EL (cell line): ENCODE results near the gene DCHS1.

ENCODE experiments used
- DNase-seq: peaks from one replicate; pipeline ENCODE4 v3.0.0-alpha.2; 2016

DCHS1 gene

DNA sequence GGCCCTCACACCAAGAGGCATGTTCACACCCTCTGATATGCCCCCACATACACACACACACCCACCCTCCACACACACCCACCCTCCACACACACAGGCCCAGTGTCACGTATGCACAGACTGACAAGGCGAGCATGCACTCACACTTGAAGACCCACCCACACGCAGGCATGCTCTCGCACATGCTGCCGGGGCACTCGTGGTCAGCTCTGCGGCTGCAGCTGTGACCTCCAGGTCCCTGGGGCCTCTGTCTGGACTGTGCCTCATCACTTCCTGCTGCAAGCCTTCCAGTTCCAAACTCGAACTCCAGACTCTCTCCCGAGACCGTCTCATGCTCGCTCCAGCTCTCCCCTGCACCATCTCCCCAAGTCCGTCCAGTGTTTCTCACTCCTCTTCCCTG is 9.5 kb downstream of the DCHS1 start:
- DNase-seq: peak; percentile 88

DNA sequence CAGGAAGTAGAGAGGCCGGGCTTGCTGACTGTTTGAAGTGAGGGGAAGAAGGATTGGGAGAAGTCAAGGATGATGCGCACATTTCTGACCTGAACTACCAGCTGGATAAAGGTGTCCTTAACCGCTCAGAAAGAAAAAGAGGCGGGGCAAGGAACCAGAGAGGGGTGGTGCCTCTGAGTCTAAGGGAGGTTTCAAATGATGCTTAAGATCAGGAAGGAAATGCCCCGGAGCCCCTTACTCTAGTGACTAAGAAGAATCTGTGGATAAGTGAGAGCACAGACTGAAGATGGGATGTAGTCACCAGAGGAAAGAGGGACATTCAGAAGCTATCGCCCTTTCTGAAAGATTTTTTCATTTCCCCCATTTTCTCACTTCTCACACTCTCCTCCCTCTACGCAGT is 12.7 kb downstream of the DCHS1 start:
- no peak for DNase-seq

DNA sequence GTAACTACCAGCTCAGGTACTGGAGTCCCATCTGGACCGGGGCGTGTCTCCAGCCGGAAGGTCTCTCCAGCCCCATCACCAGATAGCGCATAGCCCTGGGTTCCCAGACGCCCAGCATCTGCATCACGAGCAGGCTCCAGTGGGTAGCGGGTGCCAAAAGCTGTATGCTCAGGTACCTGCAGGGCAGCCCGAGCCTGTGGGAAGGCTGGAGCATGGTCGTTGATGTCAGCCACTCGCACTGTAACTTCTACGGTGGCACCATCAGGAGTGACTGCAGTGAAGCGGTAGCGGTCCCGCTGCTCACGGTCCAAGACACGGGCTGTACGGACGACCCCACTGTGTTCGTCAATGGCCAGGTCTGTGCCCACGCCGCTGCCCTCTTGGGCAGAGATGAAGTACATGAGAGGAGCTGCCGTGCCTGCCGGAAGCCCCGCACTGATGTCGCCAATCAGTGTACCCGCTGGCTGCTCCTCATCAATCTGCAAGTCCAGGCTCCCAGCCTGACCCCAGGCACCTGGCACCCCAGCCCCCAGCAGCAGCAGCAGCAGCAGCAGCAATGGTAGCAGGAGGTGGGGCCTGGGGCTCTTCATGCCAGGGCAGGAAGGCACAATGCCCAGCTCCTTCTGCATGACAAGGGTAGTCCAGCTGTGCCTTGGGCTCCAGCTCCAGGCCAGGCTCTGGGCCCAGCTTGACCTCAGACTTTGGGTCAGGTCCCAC is 14.5 kb downstream of the DCHS1 start:
- no peak for DNase-seq

DNA sequence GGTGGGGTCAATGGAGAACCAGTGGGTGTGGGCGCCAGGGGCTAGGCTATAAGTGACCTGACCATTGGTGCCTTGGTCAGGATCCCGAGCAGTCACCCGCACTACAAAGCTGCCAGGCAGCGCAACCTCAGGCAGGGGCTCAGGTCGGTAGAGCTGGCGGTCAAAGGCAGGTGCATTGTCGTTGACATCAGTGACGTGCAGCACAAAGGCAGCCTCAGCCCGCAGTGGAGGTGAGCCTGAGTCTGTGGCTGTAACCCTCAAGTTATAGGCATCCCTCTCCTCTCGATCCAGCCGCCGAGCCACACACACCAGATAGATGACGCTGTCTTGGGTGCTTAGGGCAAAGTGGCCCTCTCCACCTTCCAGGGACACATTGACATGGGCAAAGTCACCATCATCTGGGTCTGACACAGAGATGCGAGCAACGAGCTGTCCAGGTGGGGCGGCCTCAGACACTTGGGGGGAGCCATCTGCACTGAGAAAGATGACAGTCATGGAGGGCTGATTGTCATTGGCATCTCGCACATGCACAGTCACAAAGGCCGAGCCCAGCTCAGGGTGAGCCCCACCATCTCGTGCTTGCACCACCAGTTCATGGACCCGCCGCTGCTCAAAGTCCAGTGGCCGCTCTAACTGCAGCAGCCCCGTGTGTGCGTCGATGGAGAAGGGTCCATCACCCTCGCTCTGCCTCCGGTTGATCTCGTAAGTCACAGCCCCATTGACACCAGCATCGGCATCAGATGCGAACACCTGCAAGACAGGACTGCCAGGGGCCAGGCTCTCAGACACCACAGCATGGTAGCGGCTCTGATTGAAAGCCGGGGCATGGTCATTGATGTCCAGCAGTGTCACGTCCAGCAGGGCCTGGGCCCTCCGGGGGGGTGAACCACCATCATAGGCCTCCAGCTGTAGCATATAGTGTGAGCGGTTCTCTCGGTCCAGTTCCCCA is 15.3 kb downstream of the DCHS1 start:
- no peak for DNase-seq

DNA sequence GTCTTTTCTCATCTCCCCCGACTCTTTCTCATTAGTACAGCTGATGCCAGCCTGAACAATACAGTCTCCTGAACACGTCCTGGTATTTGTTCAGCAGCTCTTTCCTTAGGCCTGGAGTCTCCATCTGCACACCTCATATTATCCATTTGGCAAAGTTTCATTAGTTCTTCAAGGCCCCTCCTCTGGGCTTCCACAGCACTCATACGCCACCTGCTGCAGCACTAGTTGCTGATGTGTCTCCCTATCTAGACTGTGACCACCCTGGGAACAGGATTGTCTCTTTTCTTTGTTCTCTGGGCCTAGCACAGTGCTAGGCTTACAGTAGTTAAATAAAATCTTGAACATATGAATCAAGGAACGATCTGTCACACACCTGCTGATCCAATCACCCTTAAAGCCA is 17.2 kb downstream of the DCHS1 start:
- no peak for DNase-seq

GRCh38 chr11:6637871-6638270 is 17.7 kb downstream of the DCHS1 start:
- DNase-seq: peak; percentile 96

DNA sequence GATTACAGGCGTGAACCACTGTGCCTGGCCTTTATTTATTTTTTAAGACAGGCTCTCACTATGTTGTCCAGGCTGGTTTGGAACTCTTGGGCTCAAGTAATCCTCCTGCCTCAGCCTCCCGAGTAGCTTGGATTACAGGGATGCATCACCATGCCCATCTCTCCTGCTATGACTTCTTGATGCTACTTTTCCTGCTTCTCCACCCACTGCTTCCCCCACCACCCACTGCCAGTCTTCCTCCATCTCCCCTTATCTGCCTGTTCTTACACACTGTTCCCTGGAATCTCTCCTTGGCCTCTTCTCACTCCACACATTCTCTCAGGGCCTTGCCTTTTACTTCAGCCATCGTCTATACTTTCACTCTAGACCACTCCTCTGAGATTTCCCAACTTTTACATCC is 19.1 kb downstream of the DCHS1 start:
- DNase-seq: no peak

GRCh38 chr11:6635082-6635932 is 20.3 kb downstream of the DCHS1 start:
- peak; percentile 86 for DNase-seq

DNA sequence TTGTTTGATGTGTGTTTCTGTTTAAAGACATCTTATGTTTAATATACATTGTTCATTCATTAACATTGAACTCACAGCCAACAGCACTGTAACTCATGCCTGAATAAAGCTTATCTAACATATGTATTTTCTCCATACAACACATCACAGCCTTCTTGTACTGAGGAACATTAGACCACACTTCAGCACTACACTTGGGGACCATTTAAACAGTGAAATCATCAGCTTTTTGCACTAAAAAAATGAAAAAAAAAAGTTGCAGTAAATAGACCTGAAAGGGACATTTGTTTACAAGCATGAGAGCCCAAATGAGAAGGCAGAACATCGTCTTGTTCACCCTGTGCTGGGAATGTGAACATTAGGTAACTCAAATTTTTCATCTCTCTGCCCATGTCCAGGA is 21.1 kb downstream of the DCHS1 start:
- no peak for DNase-seq

GRCh38 chr11:6633422-6634408 is 21.9 kb downstream of the DCHS1 start:
- no peak for DNase-seq

DNA sequence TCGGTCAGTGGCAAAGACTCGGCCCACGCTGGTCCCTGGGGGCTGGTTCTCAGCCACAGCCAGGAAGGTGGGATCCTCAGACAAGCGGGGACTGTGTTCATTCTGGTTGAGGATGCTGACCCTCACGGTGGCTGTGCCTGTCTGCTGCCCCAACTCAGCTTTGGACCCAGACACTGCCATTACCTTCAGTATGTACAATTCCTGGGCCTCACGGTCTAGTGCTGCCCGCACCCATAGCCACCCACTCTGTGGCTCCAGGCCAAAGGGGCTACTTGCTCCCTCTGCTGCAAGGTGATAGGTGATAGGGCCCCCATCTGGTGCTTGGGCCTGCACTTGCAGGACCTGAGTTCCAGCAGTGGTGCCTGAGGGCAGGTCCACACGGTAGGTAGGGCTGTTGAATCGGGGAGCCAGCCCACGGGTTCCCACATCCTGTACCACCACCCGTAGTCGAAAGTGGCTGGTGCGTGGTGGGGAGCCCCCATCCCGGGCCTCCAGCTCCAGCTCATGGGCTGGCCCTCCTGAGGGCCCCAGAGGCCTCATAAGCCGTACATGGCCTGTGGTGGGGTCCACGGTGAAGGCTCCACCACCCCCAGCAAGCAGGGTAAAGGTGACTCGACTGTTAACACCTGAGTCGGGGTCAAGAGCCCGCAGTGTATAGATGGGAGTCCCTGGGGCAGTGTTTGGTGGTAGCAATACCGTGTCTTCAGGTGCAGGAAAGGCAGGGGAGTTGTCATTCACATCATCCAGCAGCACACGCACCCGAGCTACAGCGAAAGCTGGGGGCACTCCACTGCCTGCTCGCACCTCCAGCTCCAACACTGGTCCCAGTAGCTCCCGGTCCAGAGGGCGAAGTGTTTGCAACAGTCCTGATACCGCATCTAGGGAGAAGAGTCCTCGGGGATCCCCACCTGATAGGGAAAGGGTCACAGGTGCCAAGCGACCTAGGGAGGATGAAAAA is 23.2 kb downstream of the DCHS1 start:
- no peak for DNase-seq

- DNase-seq: no peak
These were observed 24.2 kb downstream of the DCHS1 start for GRCh38 chr11:6631361-6631890.

DNA sequence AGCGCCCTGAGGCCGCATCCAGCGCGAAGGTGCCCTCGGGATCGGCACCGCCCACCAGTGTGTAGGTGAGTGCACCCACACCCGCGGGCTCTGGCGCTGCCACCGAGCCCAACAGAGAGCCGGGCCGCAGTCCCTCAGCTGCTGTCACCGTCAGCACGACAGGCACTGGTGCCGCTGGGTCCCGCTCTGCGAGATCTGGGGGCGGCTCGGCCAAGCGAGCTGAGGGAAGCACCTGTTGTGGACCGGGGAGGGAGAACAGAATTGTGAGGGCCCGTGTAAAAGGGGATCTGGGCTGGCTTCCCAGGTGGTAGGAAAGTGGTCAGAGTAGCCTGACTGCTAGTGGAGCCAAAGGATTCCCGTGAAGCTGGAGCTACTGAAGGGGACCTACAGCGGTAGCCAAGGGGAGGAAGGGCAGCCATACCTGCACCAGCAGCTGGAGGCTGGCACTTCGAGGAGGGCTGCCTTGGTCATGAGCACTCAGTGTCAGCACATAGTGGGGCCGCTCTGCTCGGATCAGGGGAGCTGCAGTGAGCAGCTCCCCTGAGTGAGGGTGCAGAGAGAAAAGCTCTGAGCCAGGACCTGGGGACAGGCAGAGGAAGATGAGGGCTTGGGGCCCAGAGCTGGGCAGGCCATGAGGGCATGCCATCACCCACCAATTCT is 24.8 kb downstream of the DCHS1 start:
- no peak for DNase-seq

- DNase-seq: no peak
These were observed 25.5 kb downstream of the DCHS1 start for GRCh38 chr11:6629892-6630631.

DNA sequence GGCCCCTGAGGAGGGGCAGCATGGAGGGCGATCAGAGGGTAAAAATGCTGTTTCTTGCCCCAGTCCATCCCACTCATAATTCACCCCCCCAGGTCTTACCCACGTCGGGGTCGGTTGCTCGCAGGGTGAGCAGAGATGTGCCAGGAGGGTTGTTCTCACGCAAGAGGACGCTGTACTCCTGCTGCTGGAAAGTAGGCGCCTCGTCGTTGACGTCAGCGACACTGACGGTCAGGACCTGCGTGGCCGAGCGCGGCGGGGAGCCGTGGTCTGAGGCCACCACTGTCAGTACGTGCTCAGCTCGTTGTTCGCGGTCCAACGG is 26.1 kb downstream of the DCHS1 start:
- DNase-seq: no peak

DNA sequence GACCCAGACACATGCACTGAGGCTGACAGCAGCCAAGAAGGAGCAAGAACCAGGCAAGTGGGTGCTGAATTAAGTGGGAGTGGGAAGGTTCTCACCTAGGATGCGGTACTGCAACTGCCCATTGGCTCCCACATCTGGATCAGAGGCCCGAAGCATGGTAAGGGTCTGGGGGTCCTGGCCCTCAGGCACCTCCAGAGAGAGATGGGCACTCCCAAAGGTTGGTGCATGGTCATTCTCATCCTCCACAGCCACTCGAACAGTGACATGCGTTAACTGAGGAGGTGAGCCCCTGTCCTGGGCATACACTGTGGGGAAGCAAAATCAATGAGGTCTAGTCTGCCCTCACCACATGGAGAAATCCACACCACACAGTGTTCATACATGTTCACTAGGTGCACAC is 27.1 kb downstream of the DCHS1 start:
- DNase-seq: no peak

DNA sequence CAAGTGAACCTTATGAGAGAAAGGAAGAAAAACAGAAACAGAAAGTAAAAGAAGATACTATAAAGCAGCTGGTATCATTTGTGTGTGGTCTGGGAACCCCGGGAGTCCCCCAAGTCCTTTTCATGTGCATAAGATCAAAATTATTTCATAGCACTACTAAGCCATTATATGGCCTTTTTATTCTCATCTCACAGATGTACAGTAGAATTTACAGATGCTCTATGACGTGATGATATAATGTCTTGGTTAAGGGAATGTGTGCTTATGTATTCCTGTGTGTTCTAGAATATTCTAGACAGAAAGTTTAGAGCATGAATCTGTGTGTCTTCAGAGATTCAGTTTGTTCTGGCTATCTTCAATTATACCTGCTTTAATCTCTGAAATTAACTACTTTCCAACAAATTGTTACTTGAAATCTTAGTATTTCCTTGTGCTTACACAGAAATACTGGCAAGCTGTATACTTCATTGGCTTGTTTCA is 27.8 kb downstream of the DCHS1 start:
- no peak for DNase-seq

DNA sequence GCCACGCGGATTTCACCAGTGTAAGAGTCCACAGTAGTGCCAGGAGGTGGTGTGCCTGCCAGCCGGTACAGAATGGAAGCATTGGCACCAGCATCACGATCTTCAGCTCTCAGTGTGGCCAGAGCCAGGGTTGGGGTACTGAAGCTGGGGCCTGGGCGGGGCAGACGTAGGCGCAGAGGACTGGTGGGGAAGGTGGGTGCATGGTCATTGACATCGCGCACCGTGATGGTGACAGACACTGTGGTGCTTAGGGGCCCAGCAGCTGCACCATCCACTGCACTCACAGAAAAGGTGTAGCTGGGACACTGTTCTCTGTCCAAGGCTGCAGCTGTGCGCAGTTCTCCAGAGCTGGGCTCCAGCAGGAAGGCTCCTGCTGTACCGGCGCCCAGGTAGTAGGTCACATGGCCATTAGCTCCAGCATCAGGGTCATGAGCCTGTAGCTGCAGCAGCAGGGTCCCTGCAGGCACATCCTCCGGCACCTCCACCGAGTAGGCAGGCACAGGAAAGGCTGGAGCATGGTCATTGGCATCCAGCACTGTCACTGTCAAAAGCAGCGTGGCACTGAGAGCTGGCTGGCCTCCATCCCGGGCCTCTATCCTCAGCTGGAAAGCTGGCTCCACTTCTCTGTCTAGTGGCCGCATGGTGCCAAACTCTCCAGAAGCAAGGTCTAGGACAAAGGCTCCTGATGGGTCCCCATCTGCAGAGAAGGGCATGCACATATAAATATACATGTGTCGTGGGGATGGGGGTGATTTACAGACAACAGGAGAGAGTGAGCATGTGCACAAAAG is 28.4 kb downstream of the DCHS1 start:
- DNase-seq: no peak
